HepG2 (cell line): Measurements from ENCODE around the gene ATP12A. TPM values are rescaled to one million over a fixed set of nuclear protein-coding genes. Genes with fewer than 3 reads are reported as not detected.

Source experiments
- ATAC-seq: fragments of 200-7000 bp; cut with Tn5 transposase; 3 replicates; pipeline ENCODE4 v1.9.1; 2020; ENCODE audit warnings: mild to moderate bottlenecking, moderate library complexity
- BruUV-seq: library from RNA; stranded (reverse); fragments of 400-500 nt; replicated peaks from 2 replicates; lab custom pipeline; 2021; lab: Mats Ljungman, UMichigan
- CTCF ChIA-PET: fragments of 300-600 bp; formaldehyde crosslinking; extraction: SDS; loops from one replicate; lab custom pipeline; 2021; ENCODE audit warnings: low total read pairs, inconsistent platforms, low intra/inter-chr PET ratio; lab: Yijun Ruan, JAX
- POLR2A ChIA-PET: fragments of 350-600 bp; sonication (Branson Sonifier 250); formaldehyde crosslinking; loops from one replicate; lab custom pipeline; 2020; ENCODE audit warnings: antibody characterized with exemption, inconsistent platforms; lab: Yijun Ruan, JAX
- DNase-seq: peaks from one replicate; pipeline ENCODE4 v3.0.0-alpha.2; 2015; ENCODE audit warnings: low spot score
- FAIRE-seq: peaks from 3 replicates; lab custom pipeline; 2011; peaks lifted over from hg19 to GRCh38; lab: Jason Lieb, UNC
- H2AFZ ChIP-seq: one replicate; pipeline ENCODE4 v1.6.1; 2011; ENCODE audit warnings: low read length, inconsistent platforms
- H3K27ac ChIP-seq: fragments of 300-600 bp; 3 replicates; pipeline ENCODE4 v1.8.0; 2011; ENCODE audit warnings: mixed run types, mild to moderate bottlenecking, mixed read lengths, low read length, inconsistent platforms; ENCODE audit not compliant: insufficient read depth; ENCODE audit errors: extremely low read length
- H3K27me3 ChIP-seq, 2 experiments: fragments of 200-600 bp in 1 of 2; 2 replicates in 1 of 2; 3 replicates in 1 of 2; pipeline versions ENCODE4 v1.6.0 to v1.8.0; 2011; ENCODE audit warnings: low read length in 2 of 2, mild to moderate bottlenecking in 2 of 2, moderate library complexity in 2 of 2, inconsistent platforms in 1 of 2; ENCODE audit not compliant: insufficient read depth in 2 of 2, control insufficient read depth in 1 of 2
- H3K36me3 ChIP-seq, 2 experiments: fragments of 200-600 bp in 1 of 2; replicated peaks in 1 of 2; 2 replicates in 1 of 2; 3 replicates in 1 of 2; pipeline versions ENCODE4 v1.5.1 to v1.8.0; 2011; ENCODE audit warnings: low read length in 2 of 2, inconsistent platforms in 1 of 2; ENCODE audit not compliant: insufficient read depth in 2 of 2, control insufficient read depth in 1 of 2
- H3K4me1 ChIP-seq: 2 replicates; pipeline ENCODE4 v1.5.1; 2012; ENCODE audit warnings: low read length, inconsistent platforms; ENCODE audit not compliant: insufficient read depth
- H3K4me2 ChIP-seq: 2 replicates; pipeline ENCODE4 v1.6.0; 2011; ENCODE audit warnings: low read depth, low read length, inconsistent platforms
- H3K4me3 ChIP-seq, 3 experiments: fragments of 200-600 bp in 1 of 3; sonication (generic), shearing (Covaris generic) in 1 of 3; replicated peaks in 1 of 3; 2 replicates each; pipeline ENCODE4 v1.5.1; 2011 to 2016; ENCODE audit warnings: low read length in 3 of 3, inconsistent platforms in 2 of 3, low read depth in 2 of 3, mild to moderate bottlenecking in 2 of 3, control low read depth in 1 of 3, mixed read lengths in 1 of 3; ENCODE audit not compliant: insufficient read depth in 1 of 3
- H3K79me2 ChIP-seq: one replicate; pipeline ENCODE4 v1.6.1; 2011; ENCODE audit warnings: low read length, inconsistent platforms; ENCODE audit not compliant: insufficient read depth
- H3K9ac ChIP-seq: 2 replicates; pipeline ENCODE4 v1.6.0; 2011; ENCODE audit warnings: mild to moderate bottlenecking, low read depth, low read length, inconsistent platforms; ENCODE audit not compliant: insufficient read depth
- H3K9me3 ChIP-seq: 2 replicates; pipeline ENCODE4 v1.5.1; 2012; ENCODE audit warnings: mild to moderate bottlenecking, low read length
- H4K20me1 ChIP-seq: 2 replicates; pipeline ENCODE4 v1.6.0; 2011; ENCODE audit warnings: inconsistent platforms, mild to moderate bottlenecking, low read length, moderate library complexity; ENCODE audit not compliant: insufficient read depth
- BHLHE40 ChIP-seq: IDR thresholded peaks from 2 replicates; pipeline ENCODE4 v1.6.1; 2011; ENCODE audit warnings: low read length, improper control_type of control experiment
- HOXD1 ChIP-seq: sonication (generic); formaldehyde crosslinking; IDR thresholded peaks from 2 replicates; pipeline ENCODE4 v1.5.0; 2020; ENCODE audit warnings: missing genetic modification reagents
- MXD4 ChIP-seq: IDR thresholded peaks from 2 replicates; pipeline ENCODE4 v1.6.1; 2016; ENCODE audit warnings: mild to moderate bottlenecking, missing biosample characterization, missing genetic modification reagents
- NCOA5 ChIP-seq: sonication (generic); formaldehyde crosslinking; IDR thresholded peaks from 2 replicates; pipeline ENCODE4 v1.4.0; 2020; ENCODE audit warnings: missing genetic modification reagents
- SRF ChIP-seq: IDR thresholded peaks from 2 replicates; pipeline ENCODE4 v1.6.1; 2011; ENCODE audit warnings: mild to moderate bottlenecking, low read depth, low read length, moderate library complexity
- STAT5B ChIP-seq: sonication (generic); formaldehyde crosslinking; IDR thresholded peaks from 2 replicates; pipeline ENCODE4 v1.4.0; 2020; ENCODE audit warnings: missing genetic modification reagents
- ZBTB1 ChIP-seq: sonication (generic); formaldehyde crosslinking; IDR thresholded peaks from 2 replicates; pipeline ENCODE4 v1.4.0; 2020; ENCODE audit warnings: missing genetic modification reagents, borderline replicate concordance
- ZNF496 ChIP-seq: sonication (generic); formaldehyde crosslinking; IDR thresholded peaks from 2 replicates; pipeline ENCODE4 v1.8.1; 2023; ENCODE audit warnings: mild to moderate bottlenecking, moderate library complexity, missing genetic modification reagents; ENCODE audit not compliant: insufficient replicate concordance
- ZNF530 ChIP-seq: sonication (generic); formaldehyde crosslinking; IDR thresholded peaks from 2 replicates; pipeline ENCODE4 v1.5.0; 2020; ENCODE audit warnings: low read depth, mild to moderate bottlenecking, missing genetic modification reagents
- ZNF605 ChIP-seq: sonication (generic); formaldehyde crosslinking; IDR thresholded peaks from 2 replicates; pipeline ENCODE4 v1.8.0; 2022; ENCODE audit warnings: mild to moderate bottlenecking, missing genetic modification reagents
- ZNF749 ChIP-seq: sonication (generic); formaldehyde crosslinking; IDR thresholded peaks from 2 replicates; pipeline ENCODE4 v1.8.0; 2022; ENCODE audit warnings: mild to moderate bottlenecking, missing genetic modification reagents, moderate library complexity, borderline replicate concordance
- WGBS: methylation state at CpG from one replicate; pipeline ENCODE4 v1.1.6; 2017; ENCODE audit warnings: low lambda C conversion rate; 5-methylcytosine and 5-hydroxymethylcytosine counted together
- in situ Hi-C: cut with HindIII; loops from 2 replicates; pipeline ENCODE4 v1.10.0; 2017; ENCODE audit warnings: low pct_unique_long_range_greater_than_20kb; ENCODE audit not compliant: extremely low pct_ligation_motif_present
- intact Hi-C: fragments of 100-400 bp; cut with micrococcal nuclease; formaldehyde crosslinking; loops from one replicate; pipeline ENCODE4 v1.10.0; 2022; ENCODE audit not compliant: unreplicated experiment
- polyA plus RNA-seq, 8 experiments: library from polyadenylated mRNA; depleted of rRNA in 3 of 8; stranded (reverse) in 7 of 8; unstranded in 1 of 8; fragments of >200 nt; fragmentation: Illumina TruSeq in 4 of 8; extraction: Trizol in 4 of 8; gene quantifications; 2 replicates each; pipeline versions ENCODE4 v1.2.1 to v1.2.3, GENCODE V29; 2011 to 2016; ENCODE audit warnings: low read depth in 4 of 8, missing spikeins in 1 of 8, mixed read lengths in 1 of 8; ENCODE audit not compliant: insufficient read depth in 1 of 8
- total RNA-seq, 5 experiments: library from RNA; depleted of rRNA; stranded (reverse); fragments of >200 nt; fragmentation: Illumina TruSeq; extraction: Trizol; gene quantifications; 2 replicates each; pipeline ENCODE4 v1.2.3, GENCODE V29; 2016; ENCODE audit warnings: low read depth in 1 of 5
- TF ChIP-seq, protein P1 (sequence below): sonication (generic); formaldehyde crosslinking; IDR thresholded peaks from 2 replicates; pipeline ENCODE4 v1.4.0; 2020; ENCODE audit warnings: missing genetic modification reagents, mild to moderate bottlenecking, borderline replicate concordance
- TF ChIP-seq, protein P2 (sequence below): sonication (generic); formaldehyde crosslinking; IDR thresholded peaks from 2 replicates; pipeline ENCODE4 v1.4.0; 2020; ENCODE audit warnings: missing genetic modification reagents
- TF ChIP-seq, protein P3 (sequence below): sonication (generic); formaldehyde crosslinking; IDR thresholded peaks from 2 replicates; pipeline ENCODE4 v1.5.0; 2020; ENCODE audit warnings: mild to moderate bottlenecking, missing genetic modification reagents
- TF ChIP-seq, protein P4 (sequence below): sonication (generic); formaldehyde crosslinking; IDR thresholded peaks from 2 replicates; pipeline ENCODE4 v1.4.0; 2020; ENCODE audit warnings: mild to moderate bottlenecking, missing genetic modification reagents, borderline replicate concordance

ATP12A gene
- total and polyA plus RNA-seq, 2 of the 13 experiments (the other 11 are each of a cell fraction or from before 2014, with no cell fraction given) = not detected

DNA sequence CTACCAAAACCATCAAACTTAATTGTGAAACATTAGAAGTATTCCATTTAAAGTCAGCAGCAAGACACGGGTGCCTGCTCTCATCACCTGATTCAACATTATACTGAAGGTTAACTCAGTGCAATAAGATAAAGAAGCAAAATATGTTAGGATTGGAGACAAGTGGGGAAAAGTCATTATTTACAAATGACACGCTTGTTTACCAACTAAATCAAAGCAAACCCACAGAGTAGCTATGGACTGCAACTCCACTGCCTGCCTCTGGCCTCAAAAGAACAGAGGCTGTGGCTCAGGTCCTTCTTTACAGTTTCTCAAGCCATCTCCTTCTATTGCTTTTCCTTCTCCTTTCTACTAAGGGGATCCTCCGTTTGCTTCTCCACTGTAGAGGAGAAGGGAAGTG lies 21.0 kb upstream of the ATP12A start (continued):
- TF ChIP-seq, protein P1, sequence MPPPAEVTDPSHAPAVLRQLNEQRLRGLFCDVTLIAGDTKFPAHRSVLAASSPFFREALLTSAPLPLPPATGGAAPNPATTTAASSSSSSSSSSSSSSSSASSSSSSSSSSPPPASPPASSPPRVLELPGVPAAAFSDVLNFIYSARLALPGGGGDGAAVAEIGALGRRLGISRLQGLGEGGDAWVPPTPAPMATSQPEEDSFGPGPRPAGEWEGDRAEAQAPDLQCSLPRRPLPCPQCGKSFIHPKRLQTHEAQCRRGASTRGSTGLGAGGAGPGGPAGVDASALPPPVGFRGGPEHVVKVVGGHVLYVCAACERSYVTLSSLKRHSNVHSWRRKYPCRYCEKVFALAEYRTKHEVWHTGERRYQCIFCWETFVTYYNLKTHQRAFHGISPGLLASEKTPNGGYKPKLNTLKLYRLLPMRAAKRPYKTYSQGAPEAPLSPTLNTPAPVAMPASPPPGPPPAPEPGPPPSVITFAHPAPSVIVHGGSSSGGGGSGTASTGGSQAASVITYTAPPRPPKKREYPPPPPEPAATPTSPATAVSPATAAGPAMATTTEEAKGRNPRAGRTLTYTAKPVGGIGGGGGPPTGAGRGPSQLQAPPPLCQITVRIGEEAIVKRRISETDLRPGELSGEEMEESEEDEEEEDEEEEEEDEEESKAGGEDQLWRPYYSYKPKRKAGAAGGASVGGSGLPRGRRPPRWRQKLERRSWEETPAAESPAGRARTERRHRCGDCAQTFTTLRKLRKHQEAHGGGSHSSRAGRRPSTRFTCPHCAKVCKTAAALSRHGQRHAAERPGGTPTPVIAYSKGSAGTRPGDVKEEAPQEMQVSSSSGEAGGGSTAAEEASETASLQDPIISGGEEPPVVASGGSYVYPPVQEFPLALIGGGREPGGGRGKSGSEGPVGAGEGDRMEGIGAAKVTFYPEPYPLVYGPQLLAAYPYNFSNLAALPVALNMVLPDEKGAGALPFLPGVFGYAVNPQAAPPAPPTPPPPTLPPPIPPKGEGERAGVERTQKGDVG = no peak
- no peak for TF ChIP-seq HOXD1
- TF ChIP-seq, all 625 proteins: peak for 0

DNA sequence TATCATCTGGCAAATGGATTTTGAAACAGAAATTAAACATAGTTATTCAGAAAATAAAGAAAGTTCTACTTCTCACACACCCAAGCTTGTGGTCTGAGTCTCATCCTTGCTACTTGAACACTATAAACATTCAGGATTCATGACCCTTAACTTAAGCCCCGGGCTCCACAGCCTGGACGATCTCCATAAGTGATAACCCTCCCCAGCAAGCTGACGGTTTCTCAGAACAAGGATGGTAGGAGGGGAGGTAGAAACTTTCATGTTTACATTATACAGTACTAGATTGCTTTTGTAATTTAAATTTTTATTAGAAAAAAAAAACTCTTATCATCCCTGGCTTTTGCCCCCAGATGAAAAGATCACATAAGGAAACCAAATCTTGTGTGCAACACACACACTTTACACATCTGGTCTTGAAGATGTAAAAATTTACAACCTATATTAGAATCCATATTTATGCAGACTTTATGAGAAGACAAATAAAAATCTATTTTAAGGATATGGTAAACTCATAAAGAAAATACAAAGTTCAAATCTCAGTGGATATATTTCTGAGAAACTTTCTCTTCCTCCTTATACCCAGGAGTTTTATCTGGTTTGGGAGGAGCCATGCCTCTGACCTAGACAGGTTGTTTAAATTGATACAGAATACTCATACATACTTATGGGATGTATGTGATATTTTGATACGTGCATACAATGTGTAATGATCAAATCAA lies 20.0 kb upstream of the ATP12A start:
- no peak overlapping the region for H3K9ac ChIP-seq
- BruUV-seq = no TSS peak
- intact Hi-C loops (no loop called here), in situ Hi-C loops (no loop called here)
- FAIRE-seq = no peak
- peaks cover 0 to 2% of the 10 kb centered on the region in 2 experiments; a peak in 1 of 5 replicates for H3K27me3 ChIP-seq
- H3K4me3 ChIP-seq = no peak overlapping the region
- H3K9me3 ChIP-seq = no peaks in the 10 kb centered on the region
- H4K20me1 ChIP-seq = no peaks in the 10 kb centered on the region
- no peak overlapping the region for H3K4me2 ChIP-seq
- H3K4me1 ChIP-seq = no peaks in the 10 kb centered on the region
- no peak overlapping the region for H2AFZ ChIP-seq
- H3K79me2 ChIP-seq = no peaks in the 10 kb centered on the region
- CTCF ChIA-PET = no interaction called here
- POLR2A ChIA-PET = no interaction called here
- no peak for ATAC-seq
- no peaks in the 10 kb centered on the region for H3K36me3 ChIP-seq
- WGBS = 1% methylated on average over 4 of the region's 4 CpGs
- no peak overlapping the region for H3K27ac ChIP-seq
- DNase-seq = no peak
- TF ChIP-seq ZNF530 (CRISPR knock-in tag) (no peak), ZNF749 (CRISPR knock-in tag) (no peak), SRF (no peak), ZNF496 (no peak), NCOA5 (CRISPR knock-in tag) (no peak), STAT5B (no peak), MXD4 (no peak), ZNF605 (CRISPR knock-in tag) (no peak), BHLHE40 (no peak), ZBTB1 (CRISPR knock-in tag) (no peak)
- TF ChIP-seq, protein P2, sequence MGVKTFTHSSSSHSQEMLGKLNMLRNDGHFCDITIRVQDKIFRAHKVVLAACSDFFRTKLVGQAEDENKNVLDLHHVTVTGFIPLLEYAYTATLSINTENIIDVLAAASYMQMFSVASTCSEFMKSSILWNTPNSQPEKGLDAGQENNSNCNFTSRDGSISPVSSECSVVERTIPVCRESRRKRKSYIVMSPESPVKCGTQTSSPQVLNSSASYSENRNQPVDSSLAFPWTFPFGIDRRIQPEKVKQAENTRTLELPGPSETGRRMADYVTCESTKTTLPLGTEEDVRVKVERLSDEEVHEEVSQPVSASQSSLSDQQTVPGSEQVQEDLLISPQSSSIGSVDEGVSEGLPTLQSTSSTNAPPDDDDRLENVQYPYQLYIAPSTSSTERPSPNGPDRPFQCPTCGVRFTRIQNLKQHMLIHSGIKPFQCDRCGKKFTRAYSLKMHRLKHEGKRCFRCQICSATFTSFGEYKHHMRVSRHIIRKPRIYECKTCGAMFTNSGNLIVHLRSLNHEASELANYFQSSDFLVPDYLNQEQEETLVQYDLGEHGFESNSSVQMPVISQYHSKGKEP (CRISPR knock-in tag) = no peak
- TF ChIP-seq, protein P3, sequence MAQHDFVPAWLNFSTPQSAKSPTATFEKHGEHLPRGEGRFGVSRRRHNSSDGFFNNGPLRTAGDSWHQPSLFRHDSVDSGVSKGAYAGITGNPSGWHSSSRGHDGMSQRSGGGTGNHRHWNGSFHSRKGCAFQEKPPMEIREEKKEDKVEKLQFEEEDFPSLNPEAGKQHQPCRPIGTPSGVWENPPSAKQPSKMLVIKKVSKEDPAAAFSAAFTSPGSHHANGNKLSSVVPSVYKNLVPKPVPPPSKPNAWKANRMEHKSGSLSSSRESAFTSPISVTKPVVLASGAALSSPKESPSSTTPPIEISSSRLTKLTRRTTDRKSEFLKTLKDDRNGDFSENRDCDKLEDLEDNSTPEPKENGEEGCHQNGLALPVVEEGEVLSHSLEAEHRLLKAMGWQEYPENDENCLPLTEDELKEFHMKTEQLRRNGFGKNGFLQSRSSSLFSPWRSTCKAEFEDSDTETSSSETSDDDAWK (CRISPR knock-in tag) = no peak
- TF ChIP-seq, protein P4, sequence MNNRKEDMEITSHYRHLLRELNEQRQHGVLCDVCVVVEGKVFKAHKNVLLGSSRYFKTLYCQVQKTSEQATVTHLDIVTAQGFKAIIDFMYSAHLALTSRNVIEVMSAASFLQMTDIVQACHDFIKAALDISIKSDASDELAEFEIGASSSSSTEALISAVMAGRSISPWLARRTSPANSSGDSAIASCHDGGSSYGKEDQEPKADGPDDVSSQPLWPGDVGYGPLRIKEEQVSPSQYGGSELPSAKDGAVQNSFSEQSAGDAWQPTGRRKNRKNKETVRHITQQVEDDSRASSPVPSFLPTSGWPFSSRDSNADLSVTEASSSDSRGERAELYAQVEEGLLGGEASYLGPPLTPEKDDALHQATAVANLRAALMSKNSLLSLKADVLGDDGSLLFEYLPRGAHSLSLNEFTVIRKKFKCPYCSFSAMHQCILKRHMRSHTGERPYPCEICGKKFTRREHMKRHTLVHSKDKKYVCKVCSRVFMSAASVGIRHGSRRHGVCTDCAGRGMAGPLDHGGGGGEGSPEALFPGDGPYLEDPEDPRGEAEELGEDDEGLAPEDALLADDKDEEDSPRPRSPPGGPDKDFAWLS (CRISPR knock-in tag) = no peak
